K562 (cell line): ENCODE data around the gene MOK.

Source experiments
- CEBPG ChIP-seq, 3 experiments: fragments of 200-800 bp in 1 of 3; sonication (Bioruptor generic) in 1 of 3; sonication (generic) in 1 of 3; formaldehyde crosslinking in 1 of 3; IDR thresholded peaks in 2 of 3; conservative IDR thresholded peaks in 1 of 3; 2 replicates each; pipeline versions ENCODE4 v1.6.1 to v1.8.0; 2016 to 2022; ENCODE audit warnings: missing compliant biosample characterization in 2 of 3, missing genetic modification characterization in 2 of 3, mild to moderate bottlenecking in 1 of 3, missing genetic modification reagents in 1 of 3
- DACH1 ChIP-seq: fragments of 450-650 bp; IDR thresholded peaks from 2 replicates; pipeline ENCODE4 v1.6.1; 2018; ENCODE audit not compliant: partially characterized antibody
- L3MBTL2 ChIP-seq: fragments of 450-650 bp; IDR thresholded peaks from 2 replicates; pipeline ENCODE4 v1.6.1; 2016; ENCODE audit warnings: mild to moderate bottlenecking, moderate library complexity
- SNIP1 ChIP-seq: fragments of 450-650 bp; IDR thresholded peaks from 2 replicates; pipeline ENCODE4 v1.7.1; 2017; ENCODE audit warnings: low read depth, mild to moderate bottlenecking
- SREBF2 ChIP-seq: sonication (generic); formaldehyde crosslinking; IDR thresholded peaks from 2 replicates; pipeline ENCODE4 v1.4.0; 2020; ENCODE audit warnings: mild to moderate bottlenecking, missing genetic modification reagents
- SRF ChIP-seq, 2 experiments: fragments of 250-450, 450-650 bp in 1 of 2; sonication (Bioruptor Pico) in 1 of 2; sonication (generic) in 1 of 2; formaldehyde crosslinking; IDR thresholded peaks; 2 replicates each; pipeline versions ENCODE4 v1.5.0 to v1.5.1; 2020 to 2022; ENCODE audit warnings: mild to moderate bottlenecking in 1 of 2, missing genetic modification reagents in 1 of 2
- TARDBP ChIP-seq: fragments of 450-650 bp; IDR thresholded peaks from 2 replicates; pipeline ENCODE4 v1.6.1; 2016
- ZNF133 ChIP-seq: fragments of 250-450 bp; sonication (Bioruptor Pico); IDR thresholded peaks from 2 replicates; pipeline ENCODE4 v1.4.0; 2020; ENCODE audit warnings: mild to moderate bottlenecking
- ZNF507 ChIP-seq: conservative IDR thresholded peaks from 2 replicates; pipeline ENCODE4 v1.6.1; 2017; ENCODE audit warnings: missing genetic modification characterization, missing compliant biosample characterization
- TF ChIP-seq, protein P1 (sequence below), 3 experiments: IDR thresholded peaks in 2 of 3; conservative IDR thresholded peaks in 1 of 3; 2 replicates each; pipeline ENCODE4 v1.5.1; 2011 to 2012; ENCODE audit warnings: low read length in 3 of 3, mild to moderate bottlenecking in 3 of 3, control low read depth in 2 of 3, improper control_type of control experiment in 1 of 3, inconsistent platforms in 1 of 3, low read depth in 1 of 3, mixed read lengths in 1 of 3, moderate library complexity in 1 of 3; ENCODE audit not compliant: insufficient read depth in 2 of 3
- TF ChIP-seq, protein P2 (sequence below), 3 experiments: fragments of 200-800 bp in 1 of 3; sonication (Bioruptor generic) in 1 of 3; sonication (generic) in 1 of 3; formaldehyde crosslinking in 1 of 3; IDR thresholded peaks; 2 replicates each; pipeline versions ENCODE4 v1.6.1 to v1.8.0; 2016 to 2022; ENCODE audit warnings: mild to moderate bottlenecking in 2 of 3, missing compliant biosample characterization in 2 of 3, missing genetic modification characterization in 2 of 3, missing genetic modification reagents in 1 of 3
- TF ChIP-seq, protein P3 (sequence below): sonication (generic); formaldehyde crosslinking; IDR thresholded peaks from 2 replicates; pipeline ENCODE4 v1.8.1; 2023; ENCODE audit warnings: mild to moderate bottlenecking, missing genetic modification reagents

DNA sequence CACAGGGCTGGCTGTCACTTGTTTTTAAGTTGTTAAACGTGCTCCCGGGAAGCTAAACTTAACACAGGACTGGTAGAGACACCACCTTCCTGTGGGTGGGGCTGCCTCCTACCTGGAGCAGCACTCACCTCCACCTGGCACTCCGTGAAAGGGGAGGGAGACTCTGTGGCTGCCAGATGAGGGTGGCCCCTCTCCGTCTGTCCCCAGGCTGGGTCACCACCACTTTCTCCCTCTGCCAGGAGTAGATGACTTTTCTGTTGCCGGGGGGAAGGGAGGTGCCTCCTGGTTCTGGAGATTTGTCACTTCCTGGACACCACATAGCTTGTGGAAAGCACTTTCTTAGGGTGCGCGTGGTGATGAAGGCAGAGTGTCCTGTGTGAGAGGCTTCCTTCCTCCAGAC, 83.9 kb downstream of the MOK start:
- TF ChIP-seq, protein P1, sequence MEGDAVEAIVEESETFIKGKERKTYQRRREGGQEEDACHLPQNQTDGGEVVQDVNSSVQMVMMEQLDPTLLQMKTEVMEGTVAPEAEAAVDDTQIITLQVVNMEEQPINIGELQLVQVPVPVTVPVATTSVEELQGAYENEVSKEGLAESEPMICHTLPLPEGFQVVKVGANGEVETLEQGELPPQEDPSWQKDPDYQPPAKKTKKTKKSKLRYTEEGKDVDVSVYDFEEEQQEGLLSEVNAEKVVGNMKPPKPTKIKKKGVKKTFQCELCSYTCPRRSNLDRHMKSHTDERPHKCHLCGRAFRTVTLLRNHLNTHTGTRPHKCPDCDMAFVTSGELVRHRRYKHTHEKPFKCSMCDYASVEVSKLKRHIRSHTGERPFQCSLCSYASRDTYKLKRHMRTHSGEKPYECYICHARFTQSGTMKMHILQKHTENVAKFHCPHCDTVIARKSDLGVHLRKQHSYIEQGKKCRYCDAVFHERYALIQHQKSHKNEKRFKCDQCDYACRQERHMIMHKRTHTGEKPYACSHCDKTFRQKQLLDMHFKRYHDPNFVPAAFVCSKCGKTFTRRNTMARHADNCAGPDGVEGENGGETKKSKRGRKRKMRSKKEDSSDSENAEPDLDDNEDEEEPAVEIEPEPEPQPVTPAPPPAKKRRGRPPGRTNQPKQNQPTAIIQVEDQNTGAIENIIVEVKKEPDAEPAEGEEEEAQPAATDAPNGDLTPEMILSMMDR (IDR thresholded peaks at IDR 0.05 in 2 of 3, conservative IDR thresholded peaks at IDR 0.05 in 1 of 3; ENCODE audit: insufficient read depth in 2 of 3, low read depth in 1 of 3, low read length in 3 of 3): no peak
- TF ChIP-seq L3MBTL2: no peak
- TF ChIP-seq SNIP1: no peak
- TF ChIP-seq, protein P2, sequence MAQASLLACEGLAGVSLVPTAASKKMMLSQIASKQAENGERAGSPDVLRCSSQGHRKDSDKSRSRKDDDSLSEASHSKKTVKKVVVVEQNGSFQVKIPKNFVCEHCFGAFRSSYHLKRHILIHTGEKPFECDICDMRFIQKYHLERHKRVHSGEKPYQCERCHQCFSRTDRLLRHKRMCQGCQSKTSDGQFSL (CRISPR knock-in tag; IDR thresholded peaks at IDR 0.05): no peak
- TF ChIP-seq, protein P2 (tag; IDR thresholded peaks at IDR 0.05): no peak
- no peak for TF ChIP-seq DACH1
- no peak for TF ChIP-seq SRF (CRISPR knock-in tag; IDR thresholded peaks at IDR 0.05)
- TF ChIP-seq ZNF133 (CRISPR knock-in tag): no peak
- TF ChIP-seq CEBPG (CRISPR knock-in tag; IDR thresholded peaks at IDR 0.05): no peak
- TF ChIP-seq CEBPG (tag; conservative IDR thresholded peaks at IDR 0.05 in 1 of 2, IDR thresholded peaks at IDR 0.05 in 1 of 2): no peak
- TF ChIP-seq, protein P3, sequence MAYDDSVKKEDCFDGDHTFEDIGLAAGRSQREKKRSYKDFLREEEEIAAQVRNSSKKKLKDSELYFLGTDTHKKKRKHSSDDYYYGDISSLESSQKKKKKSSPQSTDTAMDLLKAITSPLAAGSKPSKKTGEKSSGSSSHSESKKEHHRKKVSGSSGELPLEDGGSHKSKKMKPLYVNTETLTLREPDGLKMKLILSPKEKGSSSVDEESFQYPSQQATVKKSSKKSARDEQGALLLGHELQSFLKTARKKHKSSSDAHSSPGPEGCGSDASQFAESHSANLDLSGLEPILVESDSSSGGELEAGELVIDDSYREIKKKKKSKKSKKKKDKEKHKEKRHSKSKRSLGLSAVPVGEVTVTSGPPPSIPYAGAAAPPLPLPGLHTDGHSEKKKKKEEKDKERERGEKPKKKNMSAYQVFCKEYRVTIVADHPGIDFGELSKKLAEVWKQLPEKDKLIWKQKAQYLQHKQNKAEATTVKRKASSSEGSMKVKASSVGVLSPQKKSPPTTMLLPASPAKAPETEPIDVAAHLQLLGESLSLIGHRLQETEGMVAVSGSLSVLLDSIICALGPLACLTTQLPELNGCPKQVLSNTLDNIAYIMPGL (CRISPR knock-in tag): no peak
- TF ChIP-seq ZNF507 (tag): no peak
- TF ChIP-seq TARDBP: no peak
- no peak for TF ChIP-seq SREBF2 (CRISPR knock-in tag)
